Nephron progenitor cell (in vitro differentiated cells): ENCODE data around the gene AGBL4.
A peak's percentile ranks its signal among the peaks of the same experiment; 100 is the strongest.

Experiments used
- DNase-seq: peaks from one replicate; pipeline ENCODE4 v3.0.0; 2021
- H3K27ac Mint-ChIP-seq: 2 replicates; pipeline ENCODE4 v1.8.0; 2021; ENCODE audit warnings: mild to moderate bottlenecking, moderate library complexity, mixed read lengths
- H3K27me3 Mint-ChIP-seq: 2 replicates; pipeline ENCODE4 v1.8.0; 2021; ENCODE audit warnings: mild to moderate bottlenecking, low read depth, mixed read lengths; ENCODE audit not compliant: poor library complexity
- H3K36me3 Mint-ChIP-seq: 2 replicates; pipeline ENCODE4 v1.8.0; 2021; ENCODE audit warnings: low read depth, mixed read lengths
- H3K4me1 Mint-ChIP-seq: 2 replicates; pipeline ENCODE4 v1.8.0; 2021; ENCODE audit warnings: mixed read lengths
- H3K4me3 Mint-ChIP-seq: 2 replicates; pipeline ENCODE4 v1.8.0; 2021; ENCODE audit warnings: mild to moderate bottlenecking, moderate library complexity, mixed read lengths
- H3K9me3 Mint-ChIP-seq: 2 replicates; pipeline ENCODE4 v1.8.0; 2021; ENCODE audit warnings: mild to moderate bottlenecking, moderate library complexity, mixed read lengths
- CTCF ChIP-seq: fragments of 200-600 bp; sonication (generic); IDR thresholded peaks from 2 replicates; pipeline ENCODE4 v1.5.0; 2021; ENCODE audit warnings: antibody characterized with exemption

The AGBL4 gene

DNA sequence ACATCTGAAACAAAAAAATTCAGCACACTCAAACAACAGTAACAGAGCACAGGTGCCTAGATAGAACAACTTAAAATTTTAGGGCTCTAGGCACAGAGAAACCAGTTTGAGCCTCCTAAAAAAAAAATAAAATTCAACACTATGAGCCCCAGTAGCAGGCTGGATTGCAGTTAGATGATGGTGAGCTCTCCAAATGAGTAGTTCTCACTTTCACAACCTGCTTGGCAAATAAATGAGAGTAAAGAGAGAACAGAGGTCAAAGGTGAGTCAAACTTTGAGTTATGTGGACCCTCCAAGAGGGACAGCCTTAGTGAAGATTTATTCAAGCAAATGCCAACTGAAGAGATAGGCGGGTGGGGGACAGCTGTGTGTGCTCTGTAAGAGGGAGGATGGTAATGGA, 1250.6 kb downstream of the AGBL4 start:
- Mint-ChIP-seq H3K27ac (no peak overlapping the region), H3K4me3 (no peak overlapping the region), H3K36me3 (peaks cover 28% of the 10 kb centered on the region), H3K4me1 (peaks cover 59% of the 10 kb centered on the region), H3K27me3 (no peaks in the 10 kb centered on the region), H3K9me3 (no peaks in the 10 kb centered on the region)
- no peak for TF ChIP-seq CTCF
- no peak for DNase-seq

- H3K4me3 Mint-ChIP-seq: no peak overlapping the region
Measured at GRCh38 chr1:48772211-48772610, 1251.5 kb downstream of the AGBL4 start.

GRCh38 chr1:48771561-48771960, 1252.2 kb downstream of the AGBL4 start:
- no peak for DNase-seq
- Mint-ChIP-seq H3K27me3 (no peaks in the 10 kb centered on the region), H3K4me1 (peaks cover 52% of the 10 kb centered on the region), H3K4me3 (no peak overlapping the region), H3K27ac (no peak overlapping the region), H3K9me3 (no peaks in the 10 kb centered on the region), H3K36me3 (peaks cover 43% of the 10 kb centered on the region)
- no peak for TF ChIP-seq CTCF

More at GRCh38 chr1:48772211-48772610, 1251.5 kb downstream of the AGBL4 start:
- Mint-ChIP-seq H3K27me3 (no peaks in the 10 kb centered on the region), H3K4me1 (peaks cover 52% of the 10 kb centered on the region), H3K27ac (no peak overlapping the region), H3K9me3 (no peaks in the 10 kb centered on the region), H3K36me3 (peaks cover 37% of the 10 kb centered on the region)
- TF ChIP-seq CTCF: no peak
- no peak for DNase-seq

DNA sequence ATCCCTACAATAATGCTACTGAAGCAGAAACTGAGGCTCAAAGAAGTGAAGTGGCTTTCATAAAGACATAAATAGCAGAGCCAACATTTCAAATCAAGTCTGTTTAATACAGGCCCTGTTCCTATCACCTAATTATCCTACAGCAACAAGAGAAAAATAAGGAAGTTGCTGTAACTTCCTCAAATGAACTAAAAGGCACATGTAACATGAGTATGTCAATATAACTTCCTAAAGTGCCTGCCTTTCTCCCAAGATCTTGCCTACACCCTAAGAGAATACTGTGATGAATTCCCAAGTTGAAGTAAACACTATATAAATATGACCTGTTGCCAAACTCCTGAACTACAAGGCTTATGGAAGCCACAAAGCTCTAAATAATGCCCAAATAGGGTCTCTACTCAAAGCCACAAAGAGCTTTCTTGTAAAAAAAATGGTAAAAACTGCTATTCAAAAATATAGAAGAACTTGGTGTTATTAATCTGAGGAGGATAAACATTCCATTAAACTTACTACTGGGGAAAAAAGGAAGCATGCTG, 1255.7 kb downstream of the AGBL4 start:
- H3K27me3 Mint-ChIP-seq: peaks cover 2% of the 10 kb centered on the region
- H3K4me1 Mint-ChIP-seq: peaks cover 29% of the 10 kb centered on the region
- no peak overlapping the region for H3K4me3 Mint-ChIP-seq
- H3K27ac Mint-ChIP-seq: no peak overlapping the region
- H3K9me3 Mint-ChIP-seq: no peaks in the 10 kb centered on the region
- DNase-seq: no peak
- peaks cover 59% of the 10 kb centered on the region for H3K36me3 Mint-ChIP-seq
- TF ChIP-seq CTCF: no peak

DNA sequence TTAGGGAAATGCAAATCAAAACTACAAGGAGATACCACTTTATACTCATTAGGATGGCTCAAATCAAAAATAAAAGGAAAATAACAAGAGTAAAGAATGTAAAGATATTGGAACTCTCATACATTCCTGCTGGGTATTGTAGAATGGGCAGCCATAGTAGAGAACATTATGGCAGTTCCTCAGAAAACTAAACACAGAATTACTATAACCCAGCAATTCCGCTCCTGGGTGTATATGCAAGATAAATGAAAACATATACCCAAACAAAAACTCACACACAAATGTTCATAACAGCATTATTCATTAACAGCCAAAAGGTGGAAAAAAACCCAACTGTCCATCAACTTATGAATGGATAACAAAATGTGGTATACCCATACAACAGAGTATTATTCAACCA, 1258.4 kb downstream of the AGBL4 start:
- Mint-ChIP-seq H3K4me3 (no peak overlapping the region), H3K4me1 (peaks cover 15% of the 10 kb centered on the region), H3K27ac (no peak overlapping the region), H3K36me3 (peaks cover 57% of the 10 kb centered on the region), H3K27me3 (peaks cover 2% of the 10 kb centered on the region), H3K9me3 (no peaks in the 10 kb centered on the region)
- no peak for DNase-seq
- TF ChIP-seq CTCF: no peak

DNA sequence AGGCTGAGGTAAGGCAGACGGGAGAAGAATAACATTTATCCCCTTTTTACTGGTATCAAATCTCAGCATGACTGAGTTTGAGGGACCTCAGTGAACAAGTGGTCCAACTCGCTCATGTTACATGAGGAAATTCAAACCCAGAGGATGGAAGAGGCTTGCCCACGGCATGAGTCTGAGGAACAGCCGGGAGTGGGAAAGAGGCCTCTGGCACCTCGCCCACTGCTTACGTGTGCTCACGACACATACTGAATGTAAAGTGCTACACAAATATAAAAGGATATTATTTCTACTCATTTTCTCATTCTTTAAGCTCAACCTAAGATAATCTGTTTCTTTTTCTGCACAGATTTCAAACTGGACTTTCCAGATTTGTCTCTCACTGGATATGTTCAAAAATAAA, 1261.8 kb downstream of the AGBL4 start:
- Mint-ChIP-seq H3K27ac (peak overlapping the region; percentile 26), H3K9me3 (no peaks in the 10 kb centered on the region), H3K36me3 (peaks cover 74% of the 10 kb centered on the region), H3K27me3 (peaks cover 2% of the 10 kb centered on the region), H3K4me3 (no peak overlapping the region), H3K4me1 (no peaks in the 10 kb centered on the region)
- no peak for DNase-seq
- TF ChIP-seq CTCF: no peak
